HG02759 (cell line): Measurements from ENCODE around the gene CTSZ.

Source experiments
- ATAC-seq: cut with Tn5 transposase; IDR thresholded peaks from one replicate; pipeline ENCODE4 v1.9.1; 2021; ENCODE audit warnings: mild to moderate bottlenecking, moderate library complexity; ENCODE audit not compliant: unreplicated experiment

The CTSZ gene

DNA sequence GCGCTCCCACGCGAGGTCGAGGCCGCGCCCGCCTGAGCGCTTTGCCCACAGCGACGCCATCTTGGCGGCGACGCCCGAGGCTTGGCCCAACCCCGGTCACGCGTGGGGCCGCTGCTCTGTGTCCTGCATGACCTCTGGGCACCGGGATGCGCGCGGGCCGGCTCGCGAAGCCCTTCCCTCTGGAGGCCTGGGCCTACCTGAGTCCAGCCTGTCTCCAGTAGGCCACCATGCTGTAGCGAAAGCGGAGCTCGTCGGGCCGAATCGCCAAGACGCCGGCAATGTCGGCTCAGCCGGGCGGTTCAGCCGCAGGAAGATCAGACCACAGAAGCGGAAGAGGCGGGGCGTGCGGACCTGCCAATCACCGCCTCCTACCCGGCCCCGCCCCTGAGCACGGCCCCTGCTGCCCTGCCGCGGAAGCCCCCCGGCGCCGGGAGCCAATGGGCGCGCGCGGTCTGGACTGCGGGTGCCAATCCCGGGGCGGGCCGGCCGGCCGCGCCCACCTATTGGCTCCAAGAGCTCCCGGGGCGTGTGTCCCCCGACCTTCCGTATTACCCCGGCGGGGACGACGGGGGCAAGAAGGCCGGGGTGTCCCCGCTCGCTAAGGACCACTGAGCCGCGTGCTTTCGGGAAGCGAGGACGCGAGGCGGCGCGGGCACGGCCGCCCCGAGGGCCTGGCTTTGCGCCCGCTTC, 25.1 kb upstream of the CTSZ start, which contains the start of gene ATP5F1E:
Gene ATP5F1E, minus strand, starts transcription at position 313 of the 690 bp plus-strand sequence. Its CDS starts 84 bp downstream, at position 229.
- ATAC-seq, result peak; percentile 98

DNA sequence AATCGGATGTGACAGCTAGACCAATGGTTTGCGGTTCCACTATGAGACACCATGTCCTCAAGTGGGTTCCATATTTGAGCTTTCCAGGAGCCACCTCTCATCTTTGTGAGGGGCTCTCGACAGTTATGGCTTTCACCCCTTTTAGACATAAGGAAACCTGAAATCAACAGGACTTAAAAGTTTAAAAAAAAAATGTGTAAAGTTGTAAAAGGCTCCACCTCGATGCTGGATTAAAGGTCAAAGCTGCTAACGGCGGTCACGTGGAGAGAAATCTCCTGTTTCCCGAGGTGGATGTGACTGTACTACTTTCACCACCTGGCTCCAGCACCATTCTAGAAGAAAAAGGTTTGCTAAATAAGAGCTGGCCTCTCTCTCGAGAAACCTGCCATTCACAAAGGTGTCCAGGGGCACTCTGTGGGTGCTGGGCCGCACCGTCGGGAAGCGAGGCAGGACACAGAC, 24.5 kb upstream of the CTSZ start:
- ATAC-seq, result no peak

DNA sequence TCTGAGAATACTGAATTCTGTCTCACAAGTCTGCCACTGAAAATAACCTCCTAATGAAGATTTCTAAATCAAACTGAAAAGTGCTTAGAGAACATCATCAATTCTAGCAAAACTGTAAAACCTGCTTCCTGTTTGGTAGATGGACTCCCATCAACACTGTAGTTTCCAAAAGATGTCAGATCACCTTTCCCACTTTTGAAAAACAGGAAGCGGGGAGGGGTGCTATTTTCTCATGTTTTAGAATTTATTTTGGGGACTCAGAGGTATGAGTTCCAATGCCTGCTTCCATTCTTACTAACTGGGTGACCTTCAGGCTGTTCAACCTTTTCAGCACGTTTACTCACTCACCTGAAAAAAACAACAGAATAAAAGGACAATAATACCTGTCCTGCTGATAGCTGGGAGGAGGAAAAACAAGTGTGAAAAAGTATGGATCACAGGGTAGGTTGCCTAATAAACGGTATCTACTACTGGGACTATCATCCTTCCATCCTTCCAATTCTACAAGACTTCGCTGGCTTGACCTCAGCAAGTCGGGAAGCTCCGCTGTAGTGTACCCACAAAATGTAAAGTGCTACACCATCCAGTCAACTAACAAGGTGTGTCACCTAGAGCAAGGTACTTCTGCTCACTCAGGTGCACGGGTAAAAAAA, 24.0 kb upstream of the CTSZ start:
- ATAC-seq, result no peak

DNA sequence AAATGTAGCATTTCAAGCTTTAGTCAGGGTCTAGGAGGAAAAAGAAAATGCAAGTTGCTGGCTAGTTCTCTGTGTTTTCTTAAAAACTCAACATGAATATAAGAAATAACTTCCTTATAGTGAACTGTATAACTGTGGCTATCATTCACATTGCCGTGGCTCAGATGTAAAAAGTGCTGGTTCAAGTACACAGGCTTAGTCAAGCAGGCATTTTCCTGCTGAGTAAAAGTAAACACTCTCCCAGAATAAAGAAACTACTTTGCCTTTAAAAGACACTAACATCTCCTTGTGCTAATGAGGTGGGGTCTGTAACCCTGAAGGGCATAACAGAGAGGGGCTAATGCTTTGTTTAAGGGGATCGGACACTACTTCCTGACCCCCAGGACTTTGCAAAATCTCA, 21.8 kb upstream of the CTSZ start:
- ATAC-seq, result no peak

DNA sequence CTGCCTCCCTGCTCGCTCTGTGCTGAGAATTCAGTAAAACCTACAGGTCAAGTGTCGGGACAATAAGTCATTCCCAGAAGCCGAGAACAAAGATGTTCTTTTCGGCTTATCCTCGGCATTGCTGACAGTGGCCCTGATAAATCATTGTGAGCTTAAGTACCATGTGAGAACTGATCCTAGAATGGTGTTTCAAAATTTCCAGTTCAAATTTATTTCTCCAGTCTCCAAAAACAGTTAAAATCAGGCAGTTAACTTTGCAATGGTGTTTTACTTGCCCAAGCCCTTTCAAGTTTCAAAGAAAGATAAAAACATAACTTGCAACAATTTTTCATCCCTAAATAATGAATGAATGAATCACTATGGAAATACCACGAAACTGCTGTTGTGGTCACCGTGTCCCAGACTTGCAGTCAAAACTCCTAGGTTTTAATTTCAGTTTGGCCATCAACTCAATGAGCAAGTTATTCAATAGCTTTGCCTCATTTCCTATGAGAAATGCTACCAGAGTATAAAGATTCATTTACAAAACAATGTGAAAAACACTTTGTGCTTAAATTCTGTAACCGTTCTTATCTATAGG, 20.8 kb upstream of the CTSZ start:
- no peak for ATAC-seq

DNA sequence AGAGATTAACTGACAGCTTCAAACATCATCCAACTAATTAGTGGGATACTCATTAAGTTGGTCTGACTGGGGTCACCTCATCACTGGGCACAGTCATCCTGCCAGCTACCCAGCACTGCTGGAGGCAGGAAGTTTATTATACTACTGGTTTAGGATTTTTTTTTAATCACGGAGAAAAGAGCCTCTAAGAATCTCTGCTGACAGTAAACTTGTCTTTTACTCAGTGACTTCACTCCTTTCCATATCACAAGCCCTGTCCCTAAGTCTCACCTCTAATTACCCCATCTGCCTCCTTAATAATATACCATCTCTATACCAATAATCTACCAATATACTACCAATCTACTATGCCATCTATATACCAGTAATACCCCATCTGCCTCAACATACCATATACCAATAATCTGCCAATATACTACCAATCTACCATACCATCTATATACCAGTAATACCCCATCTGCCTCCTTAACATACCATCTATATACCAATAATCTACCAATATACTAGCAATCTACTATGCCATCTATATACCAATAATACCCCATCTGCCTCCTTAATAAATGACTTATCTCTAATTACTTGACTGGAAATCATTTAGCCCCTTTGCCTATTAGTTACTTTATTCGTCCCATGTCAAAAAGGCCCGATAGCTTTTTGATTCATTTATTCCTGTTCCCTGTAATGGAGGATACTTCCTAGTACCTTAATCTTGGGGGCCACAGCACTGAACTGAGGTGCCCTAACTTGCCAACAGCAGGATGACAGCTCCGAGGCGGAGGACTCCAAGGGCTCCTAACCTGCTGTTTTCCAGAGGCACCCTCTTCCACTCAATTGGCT, 20.1 kb upstream of the CTSZ start:
- no peak for ATAC-seq

DNA sequence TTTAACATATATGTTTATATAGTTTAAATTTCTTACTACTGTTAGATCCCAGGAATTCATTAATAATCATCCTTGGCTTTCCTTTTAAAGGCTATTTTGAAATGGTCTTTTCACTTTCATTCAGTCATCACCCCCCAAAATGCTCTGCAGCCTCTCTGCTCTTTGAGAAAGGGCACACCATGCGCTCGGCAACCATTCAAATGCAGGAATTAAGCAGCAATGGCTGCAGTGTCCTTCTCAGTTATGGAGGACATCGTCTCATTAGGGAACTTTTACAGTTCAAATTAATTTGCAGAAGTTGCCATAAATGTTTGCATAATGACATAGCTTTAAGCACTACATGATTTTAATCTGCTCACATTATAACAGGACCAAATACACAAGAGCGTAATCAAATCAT, 18.5 kb upstream of the CTSZ start:
- ATAC-seq, result no peak

DNA sequence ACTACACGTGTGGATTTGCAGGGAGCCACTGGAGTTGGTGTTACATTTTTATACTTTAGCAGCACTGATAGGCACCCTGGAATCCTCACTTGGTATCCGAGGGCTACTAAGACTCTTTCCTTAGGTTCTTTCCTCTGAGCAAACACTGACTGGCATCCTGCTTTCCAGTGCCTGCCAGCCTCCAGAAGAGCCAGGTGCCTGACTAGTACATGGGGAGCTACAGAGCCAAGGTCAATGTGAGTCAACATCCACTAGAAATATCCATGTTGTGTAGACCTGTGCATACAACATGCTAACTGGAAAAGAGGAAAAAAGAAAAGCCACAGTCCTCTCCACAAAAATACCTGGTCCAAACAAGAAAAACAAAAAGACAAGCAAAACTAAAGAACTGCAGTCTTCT, 18.0 kb upstream of the CTSZ start:
- no peak for ATAC-seq

DNA sequence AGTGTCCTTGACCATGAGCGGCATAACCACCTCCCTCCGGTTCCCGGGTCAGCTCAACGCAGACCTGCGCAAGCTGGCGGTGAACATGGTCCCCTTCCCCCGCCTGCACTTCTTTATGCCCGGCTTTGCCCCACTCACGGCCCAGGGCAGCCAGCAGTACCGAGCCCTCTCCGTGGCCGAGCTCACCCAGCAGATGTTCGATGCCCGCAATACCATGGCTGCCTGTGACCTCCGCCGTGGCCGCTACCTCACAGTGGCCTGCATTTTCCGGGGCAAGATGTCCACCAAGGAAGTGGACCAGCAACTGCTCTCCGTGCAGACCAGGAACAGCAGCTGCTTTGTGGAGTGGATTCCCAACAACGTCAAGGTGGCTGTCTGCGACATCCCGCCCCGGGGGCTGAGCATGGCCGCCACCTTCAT, 17.1 kb upstream of the CTSZ start:
- ATAC-seq, result no peak

DNA sequence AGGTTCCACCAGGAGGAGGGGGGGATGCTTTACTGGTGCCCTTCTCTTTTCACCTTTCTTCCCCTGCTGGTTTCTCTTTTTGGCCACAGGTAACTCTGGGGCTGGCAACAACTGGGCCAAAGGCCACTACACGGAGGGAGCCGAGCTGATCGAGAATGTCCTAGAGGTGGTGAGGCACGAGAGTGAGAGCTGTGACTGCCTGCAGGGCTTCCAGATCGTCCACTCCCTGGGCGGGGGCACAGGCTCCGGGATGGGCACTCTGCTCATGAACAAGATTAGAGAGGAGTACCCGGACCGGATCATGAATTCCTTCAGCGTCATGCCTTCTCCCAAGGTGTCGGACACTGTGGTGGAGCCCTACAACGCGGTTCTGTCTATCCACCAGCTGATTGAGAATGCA, 16.6 kb upstream of the CTSZ start:
- ATAC-seq, result no peak

DNA sequence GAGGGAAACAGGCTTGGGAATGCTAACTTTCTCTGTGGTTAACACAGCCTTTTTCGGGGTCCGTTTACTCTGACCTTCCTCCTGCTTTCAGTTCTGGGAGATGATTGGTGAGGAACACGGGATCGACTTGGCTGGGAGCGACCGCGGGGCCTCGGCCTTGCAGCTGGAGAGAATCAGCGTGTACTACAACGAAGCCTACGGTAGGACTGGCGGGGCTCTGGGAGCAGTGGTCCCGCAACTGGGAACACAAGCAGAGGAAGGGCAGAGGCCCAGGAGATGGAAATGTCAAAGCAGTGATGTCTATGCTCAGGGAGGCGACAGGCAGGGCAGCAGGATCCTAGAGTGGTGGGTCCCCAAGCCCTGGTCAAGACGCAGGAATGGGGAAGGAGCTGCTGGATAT, 15.7 kb upstream of the CTSZ start:
- no peak for ATAC-seq

DNA sequence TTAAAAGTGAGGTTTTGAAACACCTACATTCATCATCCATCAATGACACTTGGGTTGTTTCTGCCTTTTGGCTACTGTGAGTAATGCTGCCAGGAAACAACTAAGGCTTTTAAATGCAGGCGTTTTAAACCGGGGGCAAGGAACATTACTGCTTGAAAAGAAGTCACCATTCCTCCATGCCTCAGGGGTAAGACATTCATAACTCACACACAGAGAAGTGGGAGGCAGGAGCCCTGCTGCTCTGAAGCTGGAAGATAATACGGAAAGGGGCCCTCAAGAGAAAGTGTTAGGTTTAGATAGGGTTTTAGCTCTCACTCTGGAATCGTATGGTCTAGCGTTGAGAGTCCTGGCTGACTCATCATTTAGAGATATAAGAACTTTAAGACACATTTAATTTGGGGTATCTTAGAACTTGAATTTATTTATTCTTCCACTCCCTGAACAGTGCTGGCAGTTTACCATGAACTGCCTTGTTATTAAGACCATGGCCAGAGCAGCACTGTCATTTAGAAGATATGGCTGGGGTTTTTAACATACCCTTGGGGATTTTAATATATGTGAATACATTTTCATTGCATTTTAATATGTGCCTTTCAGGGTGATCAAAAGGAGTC, 14.0 kb upstream of the CTSZ start:
- ATAC-seq, result no peak

DNA sequence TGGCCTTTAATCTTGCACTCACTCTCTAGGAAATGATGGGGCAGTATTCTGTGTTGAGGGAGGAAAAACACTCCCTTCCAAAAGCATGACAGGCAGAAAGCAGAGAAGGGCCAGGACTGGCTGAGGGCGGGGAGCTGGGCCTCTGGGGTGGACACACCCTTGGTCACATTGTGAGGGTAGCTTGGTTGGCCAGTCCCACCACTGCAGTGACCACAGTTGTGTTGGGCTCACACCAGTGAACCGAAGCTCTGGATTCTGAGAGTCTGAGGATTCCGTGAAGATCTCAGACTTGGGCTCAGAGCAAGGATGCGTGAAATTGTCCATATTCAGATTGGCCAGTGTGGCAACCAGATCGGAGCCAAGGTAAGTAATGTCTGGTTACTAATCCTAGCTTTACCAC, 12.2 kb upstream of the CTSZ start, which contains the start of gene TUBB1:
Gene TUBB1, plus strand, starts transcription at position 213 of the 400 bp plus-strand sequence. Its CDS starts 94 bp downstream, at position 307.
- no peak for ATAC-seq

DNA sequence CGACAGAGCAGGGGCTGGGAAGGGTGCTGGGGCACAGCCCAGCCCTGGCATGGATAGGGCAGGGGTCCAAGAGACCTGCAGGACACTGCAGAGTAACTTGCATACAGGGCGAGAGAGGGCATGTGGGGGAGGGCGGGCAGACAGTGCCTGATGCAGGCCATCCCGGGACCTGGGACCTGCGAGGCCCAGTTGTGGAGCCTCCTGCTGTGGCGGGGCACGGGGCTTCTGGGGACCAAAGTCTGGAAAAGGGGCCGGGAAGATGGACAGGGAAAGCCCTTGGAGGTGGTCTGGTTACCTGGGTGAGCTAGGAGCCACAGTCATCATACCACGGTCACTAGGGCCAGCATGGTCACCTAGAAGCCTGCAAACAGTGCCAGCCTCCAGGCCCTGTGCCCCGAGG, 11.8 kb upstream of the CTSZ start:
- no peak for ATAC-seq

DNA sequence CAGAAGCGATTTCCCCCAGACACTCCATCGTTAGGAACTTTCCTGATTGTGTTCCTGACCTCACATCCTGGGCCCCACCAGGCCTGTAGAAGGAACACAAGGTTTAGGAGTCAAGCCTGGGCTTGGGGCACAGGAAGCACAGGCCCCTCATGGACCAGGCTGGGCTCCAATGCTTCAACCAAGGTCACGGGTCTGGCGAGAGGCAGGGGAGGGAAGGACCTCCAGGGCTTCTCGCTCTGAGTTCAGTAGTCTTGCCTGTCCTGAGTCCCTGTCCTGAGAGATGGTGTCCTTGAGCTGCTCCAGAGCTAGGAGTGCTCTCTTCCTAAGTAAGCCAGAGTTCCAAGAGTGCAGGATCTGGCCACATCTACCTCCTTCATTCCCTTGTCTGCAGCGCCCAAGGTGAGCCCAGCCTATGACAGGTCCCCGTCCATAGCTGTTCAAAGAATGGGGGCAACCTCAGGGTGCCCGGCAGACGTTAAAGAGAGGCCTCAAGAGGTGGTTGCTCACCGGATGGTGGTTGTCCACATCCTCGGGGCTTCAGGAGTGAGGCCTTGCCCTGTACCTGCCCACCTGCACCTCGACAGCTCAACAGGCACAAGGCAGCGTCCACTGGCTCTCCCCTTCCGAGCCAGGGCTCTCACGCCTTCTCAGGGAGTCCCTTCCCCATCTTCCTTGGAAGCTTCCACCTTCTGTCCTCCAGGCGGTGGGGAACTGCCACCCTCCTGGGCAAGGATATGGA, 10.6 kb upstream of the CTSZ start:
- no peak for ATAC-seq

DNA sequence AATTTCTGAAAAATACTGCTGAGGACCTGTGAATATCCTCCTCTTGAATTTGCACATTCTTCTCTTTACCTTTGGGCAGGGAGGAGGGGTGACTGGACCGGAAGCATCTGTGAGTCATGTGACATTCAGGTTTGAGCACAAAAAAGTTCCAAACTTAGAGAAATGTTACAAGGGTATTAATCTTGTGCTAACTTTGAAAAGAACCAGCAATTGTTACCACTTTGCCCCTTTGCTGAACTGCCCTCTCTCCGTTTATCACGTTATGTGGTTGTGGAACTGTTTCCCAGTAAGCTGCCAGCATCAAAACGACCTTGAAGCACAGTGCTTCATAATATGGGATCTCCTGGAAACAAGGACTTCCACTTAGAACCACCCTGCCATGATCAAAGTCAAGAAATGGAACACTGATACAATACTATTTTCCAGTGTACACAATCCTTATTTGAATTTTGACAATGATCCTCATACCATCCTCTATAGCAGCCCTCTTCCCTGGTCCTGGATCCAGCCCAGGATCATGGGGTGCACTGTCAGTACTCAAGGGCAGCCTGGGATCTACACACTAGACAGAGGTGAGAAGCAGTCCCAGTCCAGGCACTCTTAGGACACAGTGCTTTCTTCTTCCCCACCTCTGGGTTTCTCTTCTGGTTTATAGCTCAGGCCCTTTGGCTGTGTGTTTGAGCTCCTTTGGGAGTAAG, 9.9 kb upstream of the CTSZ start:
- no peak for ATAC-seq

DNA sequence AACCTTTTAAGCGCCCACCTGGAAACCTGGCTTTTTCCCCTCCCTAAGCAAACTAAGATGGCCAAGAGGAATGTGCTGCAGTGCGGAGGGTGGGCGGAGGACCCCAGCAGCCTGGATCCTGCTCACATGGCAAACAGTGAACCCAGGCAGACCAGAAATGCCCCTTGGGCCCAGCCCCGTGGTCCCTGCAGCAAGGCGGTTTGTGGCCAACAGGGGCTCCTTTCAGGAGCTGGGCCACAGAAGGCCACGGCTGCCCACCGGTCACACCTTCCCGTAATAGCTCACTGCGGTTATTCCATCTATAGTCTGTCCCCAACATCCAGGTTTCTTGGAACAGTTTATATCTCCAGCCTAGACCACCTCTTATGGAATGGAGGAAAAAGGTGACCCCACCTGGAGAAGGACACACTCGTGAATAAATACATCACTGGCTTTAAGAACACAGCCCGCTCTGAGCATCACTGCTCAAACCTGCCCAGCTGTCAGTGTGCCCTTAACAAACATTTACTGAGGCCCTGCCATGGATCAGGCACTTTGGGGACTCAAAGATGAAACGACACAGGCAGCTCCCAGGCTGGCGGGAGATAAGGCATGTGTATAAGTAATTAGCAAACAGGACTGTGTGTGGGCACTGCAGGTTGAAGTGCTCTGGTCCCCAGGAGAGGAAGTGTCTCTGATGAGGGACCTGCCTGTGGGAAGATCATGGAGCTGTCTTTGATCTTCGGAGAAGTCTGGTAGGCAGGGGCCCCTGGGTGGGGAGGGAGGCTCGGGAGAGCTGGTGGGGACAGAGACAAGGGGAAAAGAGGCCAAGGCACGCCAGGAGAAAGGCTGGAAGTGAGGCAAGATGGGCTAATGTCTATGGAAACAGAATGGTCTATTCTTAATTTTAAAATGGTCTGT, 9.0 kb upstream of the CTSZ start:
- ATAC-seq, result no peak

DNA sequence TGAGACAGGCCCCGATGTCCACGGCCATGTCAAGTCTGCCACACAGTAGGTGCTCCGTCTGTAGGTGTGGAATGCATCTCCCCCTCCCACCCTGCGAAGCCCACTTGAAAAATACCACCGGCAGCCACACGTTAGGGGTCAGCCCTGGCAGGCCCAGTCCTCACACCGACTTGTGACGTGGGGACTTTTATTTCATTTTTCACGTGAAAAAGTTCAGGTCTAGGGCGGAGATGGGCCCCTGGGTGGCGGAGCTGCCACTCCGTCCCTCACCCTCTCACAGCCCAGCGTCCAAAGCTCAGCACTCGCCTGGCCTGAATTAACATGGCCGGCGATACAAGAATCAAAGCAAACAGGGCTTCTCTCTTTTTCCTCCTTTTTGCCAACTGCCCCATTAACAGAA, 8.4 kb upstream of the CTSZ start:
- no peak for ATAC-seq
